Liver (tissue), 9 donors: Measurements from ENCODE around the gene RASL12. TPM values are rescaled to one million over a fixed set of nuclear protein-coding genes. Genes with fewer than 3 reads are reported as not detected.
A peak's percentile ranks its signal among the peaks of the same experiment; 100 is the strongest.
"Not testable (repeated sequence)": the region's sequence is repeated elsewhere in the genome, so short reads cannot be mapped to it uniquely, and the experiment has no call there.

Experiments used
- DNase-seq: peaks from one replicate; pipeline ENCODE4 v3.0.0-alpha.2; 2017; ENCODE audit warnings: low spot score
- H3K27ac ChIP-seq, 2 donors: one replicate each; pipeline ENCODE4 v1.7.0; 2013; ENCODE audit warnings: inconsistent platforms in 2 of 2, low read length in 2 of 2, control low read depth in 1 of 2, low read depth in 1 of 2, mild to moderate bottlenecking in 1 of 2
- H3K27me3 ChIP-seq, 4 donors: one replicate each; pipeline versions ENCODE4 v1.6.1 to v1.7.0; 2013; ENCODE audit warnings: low read length in 3 of 4, inconsistent platforms in 1 of 4, mild to moderate bottlenecking in 1 of 4, moderate library complexity in 1 of 4; ENCODE audit not compliant: control insufficient read depth in 4 of 4, insufficient read depth in 4 of 4
- H3K36me3 ChIP-seq, 4 donors: one replicate each; pipeline versions ENCODE4 v1.6.1 to v1.7.0; 2013; ENCODE audit warnings: low read length in 3 of 4, mild to moderate bottlenecking in 3 of 4, low read depth in 1 of 4, moderate library complexity in 1 of 4; ENCODE audit not compliant: control insufficient read depth in 4 of 4, insufficient read depth in 3 of 4
- H3K4me1 ChIP-seq, 4 donors: one replicate each; pipeline versions ENCODE4 v1.6.1 to v1.7.0; 2013; ENCODE audit warnings: low read length in 3 of 4, mild to moderate bottlenecking in 3 of 4, moderate library complexity in 1 of 4; ENCODE audit not compliant: control insufficient read depth in 4 of 4, insufficient read depth in 4 of 4
- H3K4me3 ChIP-seq, 3 donors: one replicate each; pipeline versions ENCODE4 v1.6.1 to v1.7.0; 2013; ENCODE audit warnings: low read length in 3 of 3, control low read depth in 1 of 3, low read depth in 1 of 3, mild to moderate bottlenecking in 1 of 3
- H3K9ac ChIP-seq, 2 donors: one replicate each; pipeline ENCODE4 v1.7.0; 2013; ENCODE audit warnings: low read length in 2 of 2, mild to moderate bottlenecking in 2 of 2, moderate library complexity in 2 of 2, control low read depth in 1 of 2, low read depth in 1 of 2
- H3K9me3 ChIP-seq, 4 donors: one replicate each; pipeline versions ENCODE4 v1.6.1 to v1.7.0; 2013; ENCODE audit warnings: low read length in 3 of 4; ENCODE audit not compliant: control insufficient read depth in 4 of 4
- EGR1 ChIP-seq, 2 donors: IDR thresholded peaks; 2 replicates each; pipeline ENCODE4 v1.6.1; 2016 to 2018; ENCODE audit warnings: antibody characterized with exemption in 2 of 2, low read depth in 2 of 2
- FOXA1 ChIP-seq: IDR thresholded peaks from 2 replicates; pipeline ENCODE4 v1.6.1; 2016; ENCODE audit warnings: antibody characterized with exemption
- FOXA2 ChIP-seq: IDR thresholded peaks from 2 replicates; pipeline ENCODE4 v1.6.1; 2016; ENCODE audit warnings: antibody characterized with exemption
- GABPA ChIP-seq, 2 donors: IDR thresholded peaks in 1 of 2; conservative IDR thresholded peaks in 1 of 2; 2 replicates each; pipeline ENCODE4 v1.6.1; 2016; ENCODE audit warnings: antibody characterized with exemption in 2 of 2, mild to moderate bottlenecking in 1 of 2, moderate library complexity in 1 of 2
- HNF4A ChIP-seq, 2 donors: conservative IDR thresholded peaks; 2 replicates each; pipeline ENCODE4 v1.6.1; 2016; ENCODE audit warnings: antibody characterized with exemption in 2 of 2, mild to moderate bottlenecking in 2 of 2
- HNF4G ChIP-seq: IDR thresholded peaks from 2 replicates; pipeline ENCODE4 v1.6.1; 2016; ENCODE audit warnings: antibody characterized with exemption
- JUND ChIP-seq, 2 donors: IDR thresholded peaks; 2 replicates each; pipeline ENCODE4 v1.6.1; 2016; ENCODE audit warnings: antibody characterized with exemption in 2 of 2
- RAD21 ChIP-seq, 2 donors: IDR thresholded peaks; 2 replicates each; pipeline ENCODE4 v1.6.1; 2016; ENCODE audit warnings: antibody characterized with exemption in 2 of 2, mild to moderate bottlenecking in 2 of 2
- REST ChIP-seq: IDR thresholded peaks from 2 replicates; pipeline ENCODE4 v1.6.1; 2016; ENCODE audit warnings: antibody characterized with exemption, mild to moderate bottlenecking
- RXRA ChIP-seq, 2 donors: IDR thresholded peaks; 2 replicates each; pipeline ENCODE4 v1.6.1; 2017 to 2018; ENCODE audit warnings: antibody characterized with exemption in 2 of 2, mild to moderate bottlenecking in 1 of 2
- SP1 ChIP-seq: IDR thresholded peaks from 2 replicates; pipeline ENCODE4 v1.6.1; 2018; ENCODE audit warnings: antibody characterized with exemption, mild to moderate bottlenecking
- TAF1 ChIP-seq: conservative IDR thresholded peaks from 2 replicates; pipeline ENCODE4 v1.6.1; 2016; ENCODE audit warnings: antibody characterized with exemption, mild to moderate bottlenecking
- YY1 ChIP-seq: IDR thresholded peaks from 2 replicates; pipeline ENCODE4 v1.6.1; 2016; ENCODE audit warnings: antibody characterized with exemption, mild to moderate bottlenecking
- WGBS: extraction: QIAGEN DNeasy Blood & Tissue Kit; methylation state at CpG from one replicate; pipeline ENCODE4 v1.1.7; 2013; 5-methylcytosine and 5-hydroxymethylcytosine counted together
- polyA plus RNA-seq, 2 donors: library from polyadenylated mRNA; stranded (reverse) in 1 of 2; unstranded in 1 of 2; fragments of 200-250 nt in 1 of 2; fragments of >200 nt in 1 of 2; fragmentation: Nextera tagmentation in 1 of 2; extraction: Ambion mirVana in 1 of 2; gene quantifications; one replicate each; pipeline versions ENCODE4 v1.2.1 to v1.2.3, GENCODE V29; 2013 to 2015
- total RNA-seq, 2 donors: library from RNA; depleted of rRNA; stranded (reverse); fragments of >200 nt; gene quantifications; one replicate each; pipeline ENCODE4 v1.2.3, GENCODE V29; 2014
- TF ChIP-seq, protein P1 (sequence below): IDR thresholded peaks from 2 replicates; pipeline ENCODE4 v1.6.1; 2016; ENCODE audit warnings: antibody characterized with exemption
- TF ChIP-seq, protein P2 (sequence below): IDR thresholded peaks from 2 replicates; pipeline ENCODE4 v1.6.1; 2016; ENCODE audit warnings: antibody characterized with exemption
- TF ChIP-seq, protein P3 (sequence below): IDR thresholded peaks from 2 replicates; pipeline ENCODE4 v1.6.1; 2016; ENCODE audit warnings: antibody characterized with exemption
- donor health status: healthy.
- donor health status: healthy.
- donor health status: healthy.
- donor health status: healthy.
- donor health status: healthy.

Gene RASL12
- total and polyA plus RNA-seq, 4 donors = 0.50 to 0.92 (median 0.63) TPM

- not testable (repeated sequence) for DNase-seq, H3K9me3 ChIP-seq, H3K36me3 ChIP-seq, H3K9ac ChIP-seq, H3K4me3 ChIP-seq, H3K27me3 ChIP-seq
- H3K4me1 ChIP-seq = peaks cover 3 to 19% (median 16%) of the 10 kb centered on the region in 4 donors
- H3K27ac ChIP-seq = peak overlapping the region; percentile 95 to 98
- 28% methylated on average over 5 of the region's 5 CpGs for WGBS
- peak; percentile 97 to 98 for TF ChIP-seq EGR1 (IDR thresholded peaks at IDR 0.05; ENCODE audit: low read depth in 2 of 2)
- peak; percentile 51 for TF ChIP-seq SP1
- peak in 1 of 2 donors; percentile 53 for TF ChIP-seq RXRA (IDR thresholded peaks at IDR 0.05)
- TF ChIP-seq, protein P1, sequence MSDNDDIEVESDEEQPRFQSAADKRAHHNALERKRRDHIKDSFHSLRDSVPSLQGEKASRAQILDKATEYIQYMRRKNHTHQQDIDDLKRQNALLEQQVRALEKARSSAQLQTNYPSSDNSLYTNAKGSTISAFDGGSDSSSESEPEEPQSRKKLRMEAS = peak; percentile 23
- TF ChIP-seq FOXA2 = peak; percentile 35
- peak; percentile 35 for TF ChIP-seq REST
- peak; percentile 7 for TF ChIP-seq FOXA1
- TF ChIP-seq HNF4A (conservative IDR thresholded peaks at IDR 0.05) = peak; percentile 46 to 53
- TF ChIP-seq, protein P2, sequence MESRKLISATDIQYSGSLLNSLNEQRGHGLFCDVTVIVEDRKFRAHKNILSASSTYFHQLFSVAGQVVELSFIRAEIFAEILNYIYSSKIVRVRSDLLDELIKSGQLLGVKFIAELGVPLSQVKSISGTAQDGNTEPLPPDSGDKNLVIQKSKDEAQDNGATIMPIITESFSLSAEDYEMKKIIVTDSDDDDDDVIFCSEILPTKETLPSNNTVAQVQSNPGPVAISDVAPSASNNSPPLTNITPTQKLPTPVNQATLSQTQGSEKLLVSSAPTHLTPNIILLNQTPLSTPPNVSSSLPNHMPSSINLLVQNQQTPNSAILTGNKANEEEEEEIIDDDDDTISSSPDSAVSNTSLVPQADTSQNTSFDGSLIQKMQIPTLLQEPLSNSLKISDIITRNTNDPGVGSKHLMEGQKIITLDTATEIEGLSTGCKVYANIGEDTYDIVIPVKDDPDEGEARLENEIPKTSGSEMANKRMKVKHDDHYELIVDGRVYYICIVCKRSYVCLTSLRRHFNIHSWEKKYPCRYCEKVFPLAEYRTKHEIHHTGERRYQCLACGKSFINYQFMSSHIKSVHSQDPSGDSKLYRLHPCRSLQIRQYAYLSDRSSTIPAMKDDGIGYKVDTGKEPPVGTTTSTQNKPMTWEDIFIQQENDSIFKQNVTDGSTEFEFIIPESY = peak; percentile 25
Measured at GRCh38 chr15:65044218-65044617, 23.6 kb downstream of the RASL12 start.

- Histone ChIP-seq H3K27ac (no peak overlapping the region), H3K9me3 (no peaks in the 10 kb centered on the region), H3K9ac (no peak overlapping the region), H3K36me3 (no peaks in the 10 kb centered on the region), H3K4me3 (no peak overlapping the region), H3K27me3 (no peaks in the 10 kb centered on the region), H3K4me1 (peaks cover 3 to 19% (median 16%) of the 10 kb centered on the region in 4 donors)
- WGBS = 72% methylated on average over 4 of the region's 4 CpGs
- no peak for DNase-seq
- TF ChIP-seq, protein P1 = no peak
- TF ChIP-seq YY1 (no peak), REST (no peak), HNF4G (no peak), TAF1 (no peak), RXRA (IDR thresholded peaks at IDR 0.05) (no peak), HNF4A (conservative IDR thresholded peaks at IDR 0.05) (no peak), GABPA (IDR thresholded peaks at IDR 0.05 in 1 of 2, conservative IDR thresholded peaks at IDR 0.05 in 1 of 2) (no peak), JUND (IDR thresholded peaks at IDR 0.05) (no peak), EGR1 (IDR thresholded peaks at IDR 0.05; ENCODE audit: low read depth in 2 of 2) (no peak), SP1 (no peak), RAD21 (IDR thresholded peaks at IDR 0.05) (no peak), FOXA1 (no peak), FOXA2 (no peak)
- TF ChIP-seq, protein P3, sequence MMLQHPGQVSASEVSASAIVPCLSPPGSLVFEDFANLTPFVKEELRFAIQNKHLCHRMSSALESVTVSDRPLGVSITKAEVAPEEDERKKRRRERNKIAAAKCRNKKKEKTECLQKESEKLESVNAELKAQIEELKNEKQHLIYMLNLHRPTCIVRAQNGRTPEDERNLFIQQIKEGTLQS = no peak
- TF ChIP-seq, protein P2 = no peak
Measured at GRCh38 chr15:65042776-65043327, 24.9 kb downstream of the RASL12 start.
